ENCODE results near the gene PSMD1.

The PSMD1 gene

DNA sequence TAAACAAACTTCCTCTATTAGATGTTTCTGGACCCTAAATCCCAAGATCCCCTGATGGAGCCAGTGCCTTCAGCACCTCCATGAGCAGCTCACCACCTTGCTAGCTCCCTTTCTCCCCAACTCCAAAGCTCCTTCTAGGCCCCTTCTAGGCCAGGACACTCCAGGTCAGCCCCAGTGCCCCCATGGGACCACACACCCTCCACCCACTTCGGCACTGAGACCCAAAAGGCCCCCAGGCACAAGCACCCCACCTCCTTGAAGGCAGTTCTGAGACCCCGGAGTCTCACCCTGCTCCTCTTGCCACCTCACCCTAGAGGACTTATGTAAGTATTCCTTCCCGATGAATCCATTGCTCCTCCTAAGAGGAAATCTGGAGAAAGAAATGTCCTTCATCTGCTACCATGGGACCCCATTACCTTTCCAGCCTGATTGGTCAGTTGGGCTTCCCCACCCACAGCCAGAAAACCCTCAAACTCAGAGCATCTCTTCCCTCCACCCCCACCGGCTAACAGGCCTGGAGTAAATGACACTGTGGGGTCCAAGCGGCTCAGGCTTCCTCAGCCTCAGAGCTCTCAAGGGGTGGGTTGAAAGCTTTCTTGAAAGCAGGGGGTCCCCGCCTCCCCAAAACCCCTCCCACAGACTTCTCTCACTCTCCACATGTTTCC, 132.0 kb downstream of the PSMD1 start:
- H3K27ac ChIP-seq, result no peak overlapping the region
- TF ChIP-seq ZFX (IDR thresholded peaks at IDR 0.05; ENCODE audit: borderline replicate concordance), result no peak
- TF ChIP-seq, protein P1, sequence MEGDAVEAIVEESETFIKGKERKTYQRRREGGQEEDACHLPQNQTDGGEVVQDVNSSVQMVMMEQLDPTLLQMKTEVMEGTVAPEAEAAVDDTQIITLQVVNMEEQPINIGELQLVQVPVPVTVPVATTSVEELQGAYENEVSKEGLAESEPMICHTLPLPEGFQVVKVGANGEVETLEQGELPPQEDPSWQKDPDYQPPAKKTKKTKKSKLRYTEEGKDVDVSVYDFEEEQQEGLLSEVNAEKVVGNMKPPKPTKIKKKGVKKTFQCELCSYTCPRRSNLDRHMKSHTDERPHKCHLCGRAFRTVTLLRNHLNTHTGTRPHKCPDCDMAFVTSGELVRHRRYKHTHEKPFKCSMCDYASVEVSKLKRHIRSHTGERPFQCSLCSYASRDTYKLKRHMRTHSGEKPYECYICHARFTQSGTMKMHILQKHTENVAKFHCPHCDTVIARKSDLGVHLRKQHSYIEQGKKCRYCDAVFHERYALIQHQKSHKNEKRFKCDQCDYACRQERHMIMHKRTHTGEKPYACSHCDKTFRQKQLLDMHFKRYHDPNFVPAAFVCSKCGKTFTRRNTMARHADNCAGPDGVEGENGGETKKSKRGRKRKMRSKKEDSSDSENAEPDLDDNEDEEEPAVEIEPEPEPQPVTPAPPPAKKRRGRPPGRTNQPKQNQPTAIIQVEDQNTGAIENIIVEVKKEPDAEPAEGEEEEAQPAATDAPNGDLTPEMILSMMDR (IDR thresholded peaks at IDR 0.05), result no peak

DNA sequence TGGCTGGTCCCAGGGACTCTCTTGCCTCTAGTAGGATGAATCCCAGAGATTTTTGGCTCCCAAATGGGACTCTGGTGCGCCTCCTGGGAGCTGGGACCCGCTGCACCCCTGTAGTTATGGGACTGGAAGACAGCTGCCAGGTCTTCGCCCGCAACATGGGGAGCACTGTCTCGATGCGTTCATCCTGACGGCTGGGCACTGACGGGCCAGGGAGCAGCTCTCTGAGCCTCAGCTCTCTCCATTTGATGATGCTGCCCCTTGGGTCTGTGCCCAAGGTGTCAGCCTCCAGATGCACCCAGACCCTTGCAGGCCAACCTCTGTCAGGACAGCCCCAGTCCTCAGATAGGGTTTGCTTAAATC, 132.5 kb downstream of the PSMD1 start:
- TF ChIP-seq ZFX (IDR thresholded peaks at IDR 0.05; ENCODE audit: borderline replicate concordance), result no peak
- TF ChIP-seq, protein P1 (IDR thresholded peaks at IDR 0.05), result no peak
- H3K27ac ChIP-seq, result no peak overlapping the region

DNA sequence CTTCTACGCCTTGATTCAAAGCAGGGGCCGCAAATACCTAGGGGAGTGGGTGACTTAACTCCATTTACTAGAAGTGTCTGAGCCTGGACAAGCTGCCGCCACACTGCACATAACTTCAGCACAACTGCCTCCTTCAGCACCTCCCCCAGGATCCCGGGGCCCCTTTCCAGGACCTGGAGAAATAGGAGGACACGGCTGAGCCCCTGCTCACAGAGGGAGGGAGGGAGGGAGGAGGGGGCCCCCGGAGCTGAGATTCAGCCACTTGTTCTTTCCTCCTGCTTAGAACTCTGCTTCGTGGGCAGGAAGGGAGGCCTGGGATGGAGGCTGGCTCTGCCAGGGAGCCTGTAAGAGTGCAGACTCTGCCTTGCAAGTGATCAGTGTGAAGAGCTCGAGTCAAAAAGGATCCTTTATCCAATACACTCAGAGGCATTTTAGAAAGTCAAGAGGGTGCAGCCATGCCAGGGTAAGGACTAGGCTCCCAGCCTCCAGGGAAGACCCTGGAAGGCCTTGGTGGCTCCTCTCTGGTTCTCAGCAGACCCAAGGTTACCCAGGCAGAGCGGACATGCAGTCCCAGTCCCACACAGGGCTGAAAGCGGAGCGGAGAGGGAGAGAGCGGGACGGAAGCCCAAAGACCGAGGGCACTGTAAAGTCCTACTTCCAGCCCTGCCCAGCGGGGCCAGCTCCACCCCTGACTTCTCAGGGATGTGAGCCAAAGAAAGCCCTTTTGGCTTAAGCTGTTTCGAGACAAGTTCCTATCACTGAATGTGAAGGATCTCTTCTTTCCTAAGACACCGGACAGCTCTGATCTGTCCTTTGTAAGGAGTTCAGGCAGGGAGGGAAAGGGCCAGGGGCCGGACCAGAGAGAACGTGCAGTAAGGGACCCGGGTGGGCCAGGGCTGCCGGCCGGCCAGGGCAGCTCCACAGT, 133.2 kb downstream of the PSMD1 start:
- TF ChIP-seq ZFX (IDR thresholded peaks at IDR 0.05; ENCODE audit: borderline replicate concordance), result no peak
- TF ChIP-seq, protein P1 (IDR thresholded peaks at IDR 0.05), result no peak
- H3K27ac ChIP-seq, result no peak overlapping the region

DNA sequence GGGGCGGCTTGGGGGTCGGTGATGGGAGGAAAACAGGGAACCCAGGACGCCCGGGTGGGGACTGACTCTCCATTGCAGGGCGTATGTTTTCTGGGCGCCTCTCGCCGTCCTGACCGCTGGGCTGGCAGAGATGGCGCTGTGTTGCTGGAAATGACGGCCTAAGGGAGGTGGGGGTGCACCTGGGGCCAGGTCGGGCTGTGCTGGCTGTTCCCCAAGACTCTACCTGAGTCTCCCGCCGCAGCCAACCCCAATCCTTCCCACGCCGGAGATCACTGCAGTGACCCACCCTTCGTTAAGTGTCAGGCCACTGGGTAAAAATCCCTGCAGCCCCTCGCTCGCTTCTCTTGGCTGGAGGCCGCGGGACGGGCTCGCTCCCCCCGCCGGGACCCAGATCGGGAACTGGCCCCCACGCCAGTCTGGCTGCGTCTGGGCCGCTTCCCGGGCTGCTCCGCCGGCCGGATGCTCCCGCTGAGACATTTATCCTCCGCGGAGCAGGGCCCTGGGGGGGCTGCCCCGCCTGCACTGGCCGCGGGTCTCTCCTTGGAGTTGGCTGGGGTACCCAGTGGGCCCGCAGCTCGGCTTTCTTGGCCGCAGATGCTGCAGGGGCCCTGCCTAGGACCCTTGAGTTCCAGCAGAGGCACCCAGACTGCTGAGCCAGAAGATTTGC, 134.0 kb downstream of the PSMD1 start:
- H3K27ac ChIP-seq, result no peak overlapping the region
- no peak for TF ChIP-seq ZFX (IDR thresholded peaks at IDR 0.05; ENCODE audit: borderline replicate concordance)
- TF ChIP-seq, protein P1 (IDR thresholded peaks at IDR 0.05), result no peak

DNA sequence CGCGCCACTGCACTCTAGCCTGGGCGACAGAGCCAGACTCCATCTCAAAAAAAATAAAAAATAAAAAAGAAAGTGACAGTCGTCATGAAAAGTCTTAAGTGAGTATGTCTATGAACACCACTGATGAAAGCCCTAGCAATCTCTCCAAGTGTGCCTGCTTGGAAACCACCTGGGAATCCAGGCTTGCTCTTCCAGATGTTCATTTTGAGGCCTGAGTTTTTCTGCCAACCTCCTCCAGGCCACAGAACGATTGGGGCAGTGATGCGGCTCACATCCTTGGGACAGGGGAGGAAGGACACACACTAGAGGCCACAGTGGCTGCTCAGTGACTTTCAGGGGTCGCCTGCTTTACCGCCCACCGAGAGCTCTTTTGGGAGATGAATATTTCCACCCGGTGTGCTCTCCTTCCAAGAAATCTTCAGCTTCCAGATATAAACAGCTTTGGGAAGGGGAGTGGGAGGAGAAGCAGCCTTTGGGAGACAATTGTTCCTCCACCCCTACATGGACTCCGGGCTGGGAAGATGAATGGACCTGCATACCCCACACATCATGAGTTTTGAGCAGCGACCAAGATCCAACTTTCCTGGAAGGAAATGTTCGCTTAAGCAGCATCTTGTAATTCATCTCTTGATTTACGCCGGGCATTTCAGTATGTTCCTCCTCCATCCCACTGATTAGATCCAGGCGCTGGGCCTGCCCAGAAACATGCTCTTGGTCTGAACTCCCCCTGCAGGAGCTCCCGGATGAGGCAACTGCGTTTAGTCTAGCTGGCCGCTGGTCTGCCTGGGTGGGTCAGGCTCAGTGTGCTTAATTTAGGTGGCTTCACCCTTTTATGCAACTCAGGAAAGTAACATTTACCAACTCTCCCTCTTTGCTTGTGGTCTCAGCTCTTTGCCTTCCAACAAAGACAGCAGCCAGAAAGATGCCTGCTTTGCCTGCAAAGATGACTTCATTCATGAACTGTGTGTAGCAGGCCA, 135.5 kb downstream of the PSMD1 start:
- no peak overlapping the region for H3K27ac ChIP-seq
- no peak for TF ChIP-seq ZFX (IDR thresholded peaks at IDR 0.05; ENCODE audit: borderline replicate concordance)
- TF ChIP-seq, protein P1 (IDR thresholded peaks at IDR 0.05), result peak; percentile 38

DNA sequence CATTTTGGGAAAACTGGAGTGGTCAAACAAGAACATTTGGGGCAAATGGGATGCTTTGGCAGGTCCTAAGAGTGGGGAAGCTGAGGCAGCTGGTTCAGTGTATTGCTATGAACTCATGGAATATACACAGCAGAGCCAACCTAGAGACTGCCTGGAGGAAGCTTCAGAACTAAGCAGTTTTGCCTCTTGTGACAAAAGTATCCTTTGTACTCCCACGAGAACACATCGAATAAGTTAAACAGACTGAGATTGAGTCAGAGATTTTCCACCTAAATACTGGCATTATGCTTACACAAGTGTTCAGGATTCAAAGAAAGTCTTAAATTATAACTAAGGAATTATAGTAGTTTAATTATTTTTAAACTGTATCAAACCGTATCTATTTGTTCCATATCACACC, 136.5 kb downstream of the PSMD1 start:
- TF ChIP-seq, protein P1 (IDR thresholded peaks at IDR 0.05), result no peak
- TF ChIP-seq ZFX (IDR thresholded peaks at IDR 0.05; ENCODE audit: borderline replicate concordance), result no peak
- H3K27ac ChIP-seq, result no peak overlapping the region
